RPMI7951 (cell line): ENCODE results near the gene RIMKLB. TPM values are rescaled to one million over a fixed set of nuclear protein-coding genes. Genes with fewer than 3 reads are reported as not detected.
"Not testable (repeated sequence)": the region's sequence is repeated elsewhere in the genome, so short reads cannot be mapped to it uniquely, and the experiment has no call there.

Experiments
- DNase-seq: peaks from one replicate; pipeline ENCODE4 v3.0.0-alpha.2; 2012; ENCODE audit warnings: low read depth
- total RNA-seq: library from RNA; depleted of rRNA; stranded (reverse); fragments of >200 nt; shearing (Covaris generic); gene quantifications from 2 replicates; pipeline ENCODE4 v1.2.3, GENCODE V29; 2014; rRNA removed

The RIMKLB gene
- total RNA-seq, 1 experiment from 2014 or later, result 10.2 TPM

- no peak for DNase-seq
Observed at GRCh38 chr12:8818526-8818925, 120.7 kb downstream of the RIMKLB start.

- no peak for DNase-seq
Observed at GRCh38 chr12:8819666-8819980, 121.8 kb downstream of the RIMKLB start.

- not testable (repeated sequence) for DNase-seq
Observed at GRCh38 chr12:8820676-8821407, 123.1 kb downstream of the RIMKLB start.

DNA sequence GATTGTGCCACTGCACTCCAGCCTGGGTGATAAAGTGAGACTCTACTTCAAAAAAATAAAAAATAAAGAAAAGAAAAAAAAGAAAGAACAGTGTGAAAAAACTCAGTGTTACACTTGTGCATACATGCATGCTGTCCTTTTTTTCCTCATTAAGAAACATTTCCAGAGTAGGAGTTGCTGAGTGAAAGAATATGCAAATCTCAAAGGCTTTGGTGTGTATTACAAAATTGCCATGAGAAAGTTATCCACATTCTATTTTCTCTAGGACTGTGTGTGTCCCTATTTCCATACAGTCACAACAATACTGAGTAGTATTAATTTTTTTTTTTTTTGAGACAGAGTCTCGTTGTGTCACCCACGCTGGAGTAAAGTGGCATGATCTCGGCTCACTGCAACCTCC lies 123.8 kb downstream of the RIMKLB start:
- no peak for DNase-seq

DNA sequence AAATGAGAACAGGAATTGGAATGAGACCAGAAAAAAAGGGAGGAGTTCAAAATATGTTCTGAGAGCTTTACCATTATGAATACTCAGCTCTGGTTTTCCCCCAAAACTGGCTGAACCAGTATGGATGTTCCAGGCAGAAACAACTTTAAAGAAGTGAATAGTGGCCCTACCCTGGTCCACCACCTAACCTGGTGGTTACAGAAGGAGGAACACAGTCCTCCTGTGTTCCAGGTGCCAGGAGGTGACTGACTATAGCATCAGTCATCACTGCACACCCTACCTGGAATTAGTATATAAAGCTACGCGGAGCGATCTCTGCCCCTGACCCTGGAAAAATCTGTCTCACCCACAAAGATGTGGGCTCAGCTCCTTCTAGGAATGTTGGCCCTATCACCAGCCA lies 124.5 kb downstream of the RIMKLB start, which contains the start of gene A2ML1:
A2ML1 (plus strand) TSS at position 324 of the 400 bp plus-strand sequence; CDS start at position 355, 31 bp downstream.
- DNase-seq, result no peak

DNA sequence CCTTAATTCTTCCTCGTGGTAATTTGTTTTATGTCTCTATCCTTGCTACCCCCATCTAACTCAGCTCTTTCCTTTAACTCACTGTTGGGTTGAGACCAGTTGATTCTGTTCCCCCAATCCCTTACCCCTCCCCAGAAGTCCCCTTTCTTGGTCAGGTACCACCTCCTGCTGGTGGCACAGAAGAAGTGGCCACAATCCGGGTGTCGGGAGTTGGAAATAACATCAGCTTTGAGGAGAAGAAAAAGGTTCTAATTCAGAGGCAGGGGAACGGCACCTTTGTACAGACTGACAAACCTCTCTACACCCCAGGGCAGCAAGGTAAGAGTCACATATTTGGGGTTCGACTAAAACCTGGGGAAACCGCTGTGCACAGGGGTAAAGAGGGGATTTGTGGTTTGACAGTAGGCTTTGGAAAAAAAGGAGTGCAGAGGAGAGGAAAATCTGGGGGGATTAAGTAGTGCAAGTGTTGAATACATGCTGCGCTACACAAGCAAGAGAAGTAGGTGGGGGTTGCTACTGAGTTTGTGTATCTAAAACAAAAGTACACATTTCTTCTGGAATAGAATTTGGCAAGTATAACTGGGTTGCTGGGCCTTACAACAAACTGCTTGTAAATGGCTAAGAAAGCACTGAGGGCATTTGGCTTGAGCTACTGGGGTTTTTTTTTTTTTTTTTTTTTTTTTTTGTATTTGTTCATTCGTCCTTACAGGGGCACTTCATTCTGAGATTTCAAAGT lies 125.9 kb downstream of the RIMKLB start:
- DNase-seq, result no peak

- DNase-seq, result no peak
Observed at GRCh38 chr12:8827551-8828256, 129.9 kb downstream of the RIMKLB start.

DNA sequence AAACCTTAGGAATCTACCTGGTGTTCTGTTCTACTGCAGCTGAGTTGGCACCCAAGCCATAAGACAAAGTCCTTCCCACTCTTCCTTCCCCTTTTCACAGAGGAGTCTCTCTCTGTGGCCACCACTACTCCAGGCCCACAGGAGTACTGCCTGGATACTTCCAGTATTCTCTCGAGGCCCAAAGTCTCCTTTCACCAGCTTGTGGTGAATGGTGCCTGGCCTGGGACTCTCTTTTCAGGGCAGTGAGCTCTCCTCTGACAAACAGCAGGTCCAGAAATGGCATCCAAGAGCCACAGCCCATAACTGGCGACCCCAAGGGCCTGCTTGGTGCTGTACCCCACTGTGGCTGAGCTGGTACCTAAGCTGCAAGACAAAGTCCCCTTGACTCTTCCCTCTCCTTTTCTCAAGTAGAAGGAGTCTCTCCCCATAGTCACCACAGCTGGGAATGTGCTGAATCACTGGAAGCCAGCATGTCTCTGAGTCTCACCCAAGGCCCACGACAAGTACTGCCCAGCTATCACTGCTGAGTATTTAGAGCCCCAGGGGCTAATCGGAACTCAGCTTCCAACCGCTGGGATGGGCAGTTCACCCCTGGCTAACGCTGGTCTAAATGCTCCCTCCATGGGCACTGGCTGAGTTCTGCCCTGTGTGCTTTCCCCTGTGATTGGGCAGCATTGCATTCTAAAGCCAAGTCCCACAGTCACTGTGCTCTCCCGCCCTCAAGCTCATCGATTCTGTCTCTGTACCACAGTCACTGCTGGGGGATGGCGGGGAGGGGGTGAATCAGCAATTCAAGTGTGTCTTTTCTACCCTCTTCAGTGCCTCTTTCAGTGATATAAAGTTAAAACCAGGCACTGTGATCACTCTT lies 130.7 kb downstream of the RIMKLB start:
- DNase-seq, result no peak

DNA sequence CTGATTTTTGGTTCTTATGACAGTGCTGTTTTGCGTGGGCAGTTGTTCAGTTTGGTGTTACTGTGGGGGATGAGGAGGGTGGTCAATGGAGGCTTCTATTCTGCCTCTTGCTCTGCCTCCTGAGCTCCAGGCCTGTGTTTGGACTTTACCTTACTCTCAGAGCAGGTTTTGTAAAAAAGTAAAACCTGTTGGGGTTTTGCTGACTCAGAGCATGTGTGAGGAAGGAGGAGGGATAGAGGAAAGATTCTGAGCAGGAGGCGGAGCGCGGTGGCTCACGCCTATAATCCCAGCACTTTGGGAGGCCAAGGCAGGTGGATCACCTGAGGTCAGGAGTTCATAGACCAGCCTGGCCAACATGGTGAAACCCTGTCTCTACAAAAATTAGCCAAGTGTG lies 131.3 kb downstream of the RIMKLB start:
- DNase-seq, result no peak

DNA sequence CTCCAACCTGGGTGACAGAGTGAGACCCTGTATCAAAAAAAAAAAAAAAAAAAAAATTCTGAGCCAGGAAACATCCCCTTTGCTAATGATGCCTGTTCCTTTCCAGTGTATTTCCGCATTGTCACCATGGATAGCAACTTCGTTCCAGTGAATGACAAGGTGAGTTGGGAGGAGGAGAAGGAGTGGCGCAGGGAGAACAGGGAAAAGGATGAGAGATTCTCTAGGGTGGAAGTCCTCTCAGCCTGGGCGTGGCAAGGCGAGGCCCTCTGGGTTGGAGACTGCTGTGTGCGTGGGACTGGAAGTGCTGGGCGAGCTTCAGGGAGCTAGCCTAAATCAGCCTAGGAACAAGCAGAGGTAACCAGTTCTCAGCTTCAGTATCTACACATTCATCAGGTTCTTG lies 131.8 kb downstream of the RIMKLB start:
- no peak for DNase-seq

- no peak for DNase-seq
Observed at GRCh38 chr12:8831116-8831515, 133.3 kb downstream of the RIMKLB start.

GRCh38 chr12:8832500-8832899 lies 134.7 kb downstream of the RIMKLB start:
- no peak for DNase-seq

Other genes with a start within 250 kb of the RIMKLB start
- not detected in 2 replicates for gene CLEC6A, start 242.0 kb upstream of the RIMKLB start, total RNA-seq
- not detected in 2 replicates for gene CLEC4D, start 184.5 kb upstream of the RIMKLB start, total RNA-seq
- gene CLEC4E, start 157.1 kb upstream of the RIMKLB start, total RNA-seq, result not detected in 2 replicates
- gene AICDA, start 85.1 kb upstream of the RIMKLB start, total RNA-seq, result not detected in 2 replicates
- 0.68 TPM in 1 of 2 replicates, not detected in the other for gene MFAP5, start 35.2 kb upstream of the RIMKLB start, total RNA-seq
- gene A2ML1, start 124.6 kb downstream of the RIMKLB start, total RNA-seq, result not detected in 2 replicates
- gene PHC1, start 216.5 kb downstream of the RIMKLB start, total RNA-seq, result 10.3 and 12.7 TPM in 2 replicates